GM10266 (cell line): ENCODE data around the gene ARSB.
"Not testable (repeated sequence)": the region's sequence is repeated elsewhere in the genome, so short reads cannot be mapped to it uniquely, and the experiment has no call there.

Experiments used
- DNase-seq: peaks from one replicate; pipeline ENCODE4 v3.0.0; 2012; ENCODE audit errors: extremely low spot score
- TF ChIP-seq, protein P1 (sequence below): IDR thresholded peaks from 2 replicates; pipeline ENCODE4 v1.5.1; 2012; ENCODE audit warnings: mild to moderate bottlenecking, low read depth; ENCODE audit not compliant: control insufficient read depth, insufficient read depth; ENCODE audit errors: missing control alignments

Gene ARSB

DNA sequence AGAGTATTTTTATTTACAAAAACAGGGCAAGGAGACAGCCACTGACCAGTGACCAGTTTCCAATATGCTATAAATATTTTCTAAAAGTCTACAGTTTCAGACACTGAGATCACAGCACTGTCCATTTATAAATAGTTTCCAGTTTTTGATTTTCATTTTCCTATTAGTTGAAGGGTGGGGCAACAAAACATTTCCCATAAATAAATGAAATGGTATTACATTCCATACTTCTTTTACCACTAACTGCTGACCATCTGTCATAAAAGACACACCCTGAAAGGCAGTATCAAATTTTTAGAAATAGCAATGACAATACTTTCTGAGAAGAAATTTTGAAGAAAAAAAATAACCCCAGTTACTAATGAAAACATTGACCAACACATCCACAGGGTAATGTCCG, 126.7 kb downstream of the ARSB start:
- TF ChIP-seq, protein P1, sequence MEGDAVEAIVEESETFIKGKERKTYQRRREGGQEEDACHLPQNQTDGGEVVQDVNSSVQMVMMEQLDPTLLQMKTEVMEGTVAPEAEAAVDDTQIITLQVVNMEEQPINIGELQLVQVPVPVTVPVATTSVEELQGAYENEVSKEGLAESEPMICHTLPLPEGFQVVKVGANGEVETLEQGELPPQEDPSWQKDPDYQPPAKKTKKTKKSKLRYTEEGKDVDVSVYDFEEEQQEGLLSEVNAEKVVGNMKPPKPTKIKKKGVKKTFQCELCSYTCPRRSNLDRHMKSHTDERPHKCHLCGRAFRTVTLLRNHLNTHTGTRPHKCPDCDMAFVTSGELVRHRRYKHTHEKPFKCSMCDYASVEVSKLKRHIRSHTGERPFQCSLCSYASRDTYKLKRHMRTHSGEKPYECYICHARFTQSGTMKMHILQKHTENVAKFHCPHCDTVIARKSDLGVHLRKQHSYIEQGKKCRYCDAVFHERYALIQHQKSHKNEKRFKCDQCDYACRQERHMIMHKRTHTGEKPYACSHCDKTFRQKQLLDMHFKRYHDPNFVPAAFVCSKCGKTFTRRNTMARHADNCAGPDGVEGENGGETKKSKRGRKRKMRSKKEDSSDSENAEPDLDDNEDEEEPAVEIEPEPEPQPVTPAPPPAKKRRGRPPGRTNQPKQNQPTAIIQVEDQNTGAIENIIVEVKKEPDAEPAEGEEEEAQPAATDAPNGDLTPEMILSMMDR, result no peak
- no peak for DNase-seq

DNA sequence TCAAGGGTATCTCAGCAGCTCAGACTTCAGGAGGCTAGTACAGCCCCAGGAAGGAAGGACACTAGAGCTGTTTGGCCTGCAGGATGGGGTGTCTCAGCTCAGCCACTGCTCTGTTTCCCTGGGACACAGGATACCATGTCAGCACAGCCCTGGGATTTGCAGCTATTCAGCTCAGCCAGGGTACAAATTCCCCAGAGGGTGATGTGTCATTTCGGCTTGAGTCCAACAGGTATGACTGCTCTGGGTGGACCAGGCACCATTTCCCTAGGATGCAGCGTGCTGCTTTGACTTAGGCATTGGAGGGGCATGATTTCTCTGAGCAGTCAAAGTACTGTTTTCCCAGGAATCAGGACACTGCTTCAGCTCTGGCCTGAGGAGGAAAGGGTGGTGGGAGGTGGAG, 130.1 kb downstream of the ARSB start:
- TF ChIP-seq, protein P1, result no peak
- DNase-seq, result no peak

DNA sequence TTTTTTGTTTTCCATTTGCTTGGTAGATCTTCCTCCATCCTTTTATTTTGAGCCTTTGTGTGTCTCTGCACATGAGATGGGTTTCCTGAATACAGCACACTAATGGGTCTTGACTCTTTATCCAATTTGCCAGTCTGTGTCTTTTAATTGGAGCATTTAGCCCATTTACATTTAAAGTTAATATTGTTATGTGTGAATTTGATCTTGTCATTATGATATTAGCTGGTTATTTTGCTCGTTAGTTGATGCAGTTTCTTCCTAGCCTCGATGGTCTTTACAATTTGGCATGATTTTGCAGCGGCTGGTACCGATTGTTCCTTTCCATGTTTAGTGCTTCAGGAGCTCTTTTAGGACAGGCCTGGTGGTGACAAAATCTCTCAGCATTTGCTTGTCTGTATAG, 133.2 kb downstream of the ARSB start:
- not testable (repeated sequence) for DNase-seq

DNA sequence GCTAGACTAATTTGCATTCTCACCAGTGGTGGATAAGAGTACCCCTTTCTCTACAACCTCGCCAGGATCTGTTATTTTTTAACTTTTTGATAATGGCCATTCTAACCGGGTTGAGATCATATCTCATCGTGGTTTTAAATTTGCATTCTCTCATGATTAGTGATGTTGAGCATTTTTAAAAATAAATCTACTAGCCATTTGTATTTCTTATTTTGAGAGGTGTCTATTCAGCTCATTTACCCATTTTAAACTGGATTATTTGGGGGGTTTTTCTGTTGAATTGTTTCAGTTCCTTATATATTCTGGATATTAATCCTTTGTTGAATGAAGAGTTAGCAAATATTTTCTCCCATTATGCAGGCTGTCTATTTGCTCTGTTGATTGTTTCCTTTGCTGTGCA, 139.6 kb downstream of the ARSB start:
- TF ChIP-seq, protein P1, result no peak
- DNase-seq, result no peak

DNA sequence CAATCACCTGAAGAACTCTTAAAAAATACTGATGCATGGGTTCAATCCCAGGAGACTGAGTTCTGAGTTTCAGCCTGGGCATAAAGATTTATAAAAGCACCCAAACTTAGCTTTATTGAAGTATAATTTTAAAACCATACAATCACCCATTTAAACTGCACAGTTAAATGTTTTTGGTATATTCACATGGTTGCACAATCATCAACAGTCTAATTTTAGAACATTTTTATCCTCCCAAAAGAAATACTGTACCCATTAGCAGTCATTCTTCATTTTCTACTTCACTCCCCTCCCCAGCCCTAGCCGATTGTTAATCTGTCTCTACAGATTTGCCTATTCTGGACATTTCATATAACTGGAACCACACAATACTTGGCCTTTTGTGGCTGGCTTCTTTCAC, 141.7 kb downstream of the ARSB start:
- DNase-seq, result no peak
- TF ChIP-seq, protein P1, result no peak

DNA sequence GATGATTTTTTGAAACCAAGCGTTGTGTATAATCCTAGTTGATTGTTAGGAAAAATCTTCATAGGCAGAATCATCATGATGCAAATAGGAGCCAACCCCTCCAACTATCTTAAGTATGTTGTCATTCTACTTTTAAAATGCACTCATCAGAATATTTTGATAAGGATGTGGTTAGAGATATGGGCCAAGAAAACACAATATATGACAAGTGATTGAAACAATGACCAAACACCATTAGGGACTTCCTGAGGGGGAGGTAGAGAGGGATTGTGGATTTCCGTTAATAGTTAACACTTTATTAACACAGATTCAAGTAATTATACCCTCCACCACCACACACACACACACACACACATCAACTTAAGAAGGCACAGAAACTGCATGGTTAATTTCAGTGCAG, 143.3 kb downstream of the ARSB start:
- no peak for DNase-seq
- TF ChIP-seq, protein P1, result no peak

DNA sequence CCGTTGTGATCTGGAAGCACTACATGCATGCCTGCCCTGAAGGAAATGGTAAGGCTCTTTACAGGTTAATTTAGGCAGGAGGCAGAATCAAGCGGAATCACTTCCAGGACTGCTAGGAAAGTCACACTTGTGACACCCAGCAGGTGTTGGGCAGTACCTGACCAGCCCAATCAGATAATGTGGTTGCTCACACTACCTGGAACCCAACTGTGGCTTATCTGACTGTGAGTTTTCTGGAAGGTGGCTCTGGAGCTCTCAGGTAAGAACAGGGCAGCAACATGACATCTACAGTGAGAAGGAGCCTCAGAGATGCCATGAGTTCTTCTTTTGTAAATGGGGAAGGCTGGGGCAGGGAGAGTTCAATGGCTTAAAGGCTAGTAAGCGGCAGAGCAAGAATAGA, 146.4 kb downstream of the ARSB start:
- DNase-seq, result no peak
- TF ChIP-seq, protein P1, result no peak

DNA sequence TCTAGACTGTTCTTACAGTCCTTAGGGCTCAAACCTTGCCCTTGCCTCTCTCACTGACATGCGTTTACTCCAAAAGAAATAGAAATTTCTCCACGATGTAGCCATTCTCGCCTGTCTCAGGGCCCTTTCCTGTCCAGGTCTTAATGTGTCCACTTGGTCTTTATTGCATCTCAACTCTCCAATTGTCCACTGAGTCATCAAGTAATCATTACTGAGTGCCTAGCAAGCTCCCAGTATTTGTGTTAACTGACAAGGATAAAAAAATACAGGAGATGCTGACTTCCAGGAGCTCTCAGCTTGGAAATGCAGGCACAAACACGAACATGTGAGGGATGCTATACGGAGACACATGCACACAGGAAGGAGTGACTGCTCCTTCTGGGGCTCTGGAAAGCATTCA, 147.3 kb downstream of the ARSB start:
- no peak for DNase-seq
- TF ChIP-seq, protein P1, result no peak
